H9 (cell line): ENCODE data around the gene G3BP1. TPM values are rescaled to one million over a fixed set of nuclear protein-coding genes. Genes with fewer than 3 reads are reported as not detected.

Experiments
- DNase-seq: peaks from one replicate; pipeline ENCODE4 v3.0.0-alpha.2; 2017
- H2AFZ ChIP-seq: one replicate; pipeline ENCODE4 v1.6.1; 2013; ENCODE audit warnings: mild to moderate bottlenecking, low read length, control low read depth, moderate library complexity
- H2AK5ac ChIP-seq: 2 replicates; pipeline ENCODE4 v1.6.1; 2013; ENCODE audit warnings: low read length, control low read depth, mixed read lengths; ENCODE audit not compliant: insufficient read length
- H2BK120ac ChIP-seq: one replicate; pipeline ENCODE4 v1.6.1; 2013; ENCODE audit warnings: low read depth, mild to moderate bottlenecking, low read length, control low read depth, inconsistent platforms; ENCODE audit not compliant: poor library complexity, severe bottlenecking
- H2BK12ac ChIP-seq: 2 replicates; pipeline ENCODE4 v1.6.1; 2013; ENCODE audit warnings: low read length, control low read depth, mixed read lengths, low read depth; ENCODE audit not compliant: insufficient read length
- H2BK15ac ChIP-seq: 2 replicates; pipeline ENCODE4 v1.6.1; 2013; ENCODE audit warnings: low read depth, low read length, control low read depth
- H2BK20ac ChIP-seq: one replicate; pipeline ENCODE4 v1.6.1; 2013; ENCODE audit warnings: low read depth, mild to moderate bottlenecking, low read length, control low read depth, inconsistent platforms; ENCODE audit not compliant: poor library complexity, severe bottlenecking
- H2BK5ac ChIP-seq: 2 replicates; pipeline ENCODE4 v1.6.1; 2013; ENCODE audit warnings: low read length, control low read depth, mixed read lengths; ENCODE audit not compliant: insufficient read length
- H3K14ac ChIP-seq: 2 replicates; pipeline ENCODE4 v1.6.1; 2013; ENCODE audit warnings: low read length, control low read depth; ENCODE audit not compliant: insufficient read depth
- H3K18ac ChIP-seq: 2 replicates; pipeline ENCODE4 v1.6.1; 2013; ENCODE audit warnings: low read depth, mild to moderate bottlenecking, mixed read lengths, low read length, control low read depth; ENCODE audit not compliant: insufficient read length
- H3K23ac ChIP-seq: 2 replicates; pipeline ENCODE4 v1.6.1; 2013; ENCODE audit warnings: low read length, control low read depth, mixed read lengths, low read depth; ENCODE audit not compliant: insufficient read length
- H3K23me2 ChIP-seq: 2 replicates; pipeline ENCODE4 v1.6.1; 2013; ENCODE audit warnings: low read depth, mild to moderate bottlenecking, mixed read lengths, low read length, control low read depth; ENCODE audit not compliant: insufficient read length, poor library complexity, severe bottlenecking
- H3K27ac ChIP-seq: 2 replicates; pipeline ENCODE4 v1.5.1; 2013; ENCODE audit warnings: low read length, control low read depth, mixed read lengths, low read depth; ENCODE audit not compliant: insufficient read length
- H3K27me3 ChIP-seq: 2 replicates; pipeline ENCODE4 v1.6.1; 2013; ENCODE audit warnings: low read length, control low read depth, inconsistent platforms; ENCODE audit not compliant: insufficient read depth
- H3K4ac ChIP-seq: 2 replicates; pipeline ENCODE4 v1.6.1; 2013; ENCODE audit warnings: low read depth, mild to moderate bottlenecking, control low read depth, inconsistent platforms, low read length, moderate library complexity
- H3K4me1 ChIP-seq: 2 replicates; pipeline ENCODE4 v1.6.1; 2013; ENCODE audit warnings: low read length, control low read depth, inconsistent platforms; ENCODE audit not compliant: insufficient read depth
- H3K4me2 ChIP-seq: 2 replicates; pipeline ENCODE4 v1.6.1; 2013; ENCODE audit warnings: low read length, control low read depth, mixed read lengths; ENCODE audit not compliant: insufficient read length, insufficient read depth
- H3K56ac ChIP-seq: 2 replicates; pipeline ENCODE4 v1.6.1; 2013; ENCODE audit warnings: low read depth, mild to moderate bottlenecking, mixed read lengths, low read length, control low read depth; ENCODE audit not compliant: insufficient read length
- H3K79me1 ChIP-seq: 2 replicates; pipeline ENCODE4 v1.6.1; 2013; ENCODE audit warnings: low read depth, mild to moderate bottlenecking, moderate library complexity, low read length, control low read depth, inconsistent platforms; ENCODE audit not compliant: insufficient read depth, poor library complexity, severe bottlenecking
- H3K79me2 ChIP-seq: 2 replicates; pipeline ENCODE4 v1.6.1; 2013; ENCODE audit warnings: low read length, control low read depth, inconsistent platforms; ENCODE audit not compliant: insufficient read depth
- H3K9ac ChIP-seq: 2 replicates; pipeline ENCODE4 v1.6.1; 2013; ENCODE audit warnings: low read length, control low read depth, mixed read lengths; ENCODE audit not compliant: insufficient read length; ENCODE audit errors: extremely low read depth
- H3K9me3 ChIP-seq: one replicate; pipeline ENCODE4 v1.6.1; 2013; ENCODE audit warnings: low read depth, low read length, inconsistent platforms; ENCODE audit not compliant: control insufficient read depth
- H3T11ph ChIP-seq: one replicate; pipeline ENCODE4 v1.6.1; 2013; ENCODE audit warnings: mild to moderate bottlenecking, low read length, control low read depth, inconsistent platforms
- H4K20me1 ChIP-seq: one replicate; pipeline ENCODE4 v1.6.1; 2013; ENCODE audit not compliant: control insufficient read depth, insufficient read length, insufficient read depth
- H4K5ac ChIP-seq: 2 replicates; pipeline ENCODE4 v1.6.1; 2013; ENCODE audit warnings: low read depth, mild to moderate bottlenecking, mixed read lengths, low read length, control low read depth; ENCODE audit not compliant: insufficient read length
- H4K8ac ChIP-seq: replicated peaks from 2 replicates; pipeline ENCODE4 v1.6.1; 2013; ENCODE audit warnings: low read length, control low read depth, mixed read lengths, low read depth; ENCODE audit not compliant: insufficient read length
- H4K91ac ChIP-seq: 2 replicates; pipeline ENCODE4 v1.6.1; 2013; ENCODE audit warnings: low read depth, mild to moderate bottlenecking, moderate library complexity, mixed read lengths, low read length, control low read depth; ENCODE audit not compliant: insufficient read length
- H3K27ac Mint-ChIP-seq, 3 experiments: 2 replicates in 2 of 3; 3 replicates in 1 of 3; pipeline ENCODE4 v1.8.0; 2020 to 2021; ENCODE audit warnings: mixed read lengths in 3 of 3, mild to moderate bottlenecking in 1 of 3, moderate library complexity in 1 of 3
- H3K27me3 Mint-ChIP-seq: 2 replicates; pipeline ENCODE4 v1.8.0; 2021; ENCODE audit warnings: low read depth, mild to moderate bottlenecking, moderate library complexity, mixed read lengths
- H3K36me3 Mint-ChIP-seq, 3 experiments: 2 replicates in 2 of 3; 3 replicates in 1 of 3; pipeline ENCODE4 v1.8.0; 2020 to 2021; ENCODE audit warnings: low read depth in 3 of 3, mixed read lengths in 3 of 3; ENCODE audit not compliant: insufficient read depth in 1 of 3
- H3K4me1 Mint-ChIP-seq, 2 experiments: 2 replicates each; pipeline ENCODE4 v1.8.0; 2020; ENCODE audit warnings: mixed read lengths in 2 of 2
- H3K4me3 Mint-ChIP-seq, 2 experiments: 2 replicates in 1 of 2; 3 replicates in 1 of 2; pipeline ENCODE4 v1.8.0; 2020 to 2021; ENCODE audit warnings: mild to moderate bottlenecking in 2 of 2, mixed read lengths in 2 of 2, moderate library complexity in 1 of 2
- H3K9me3 Mint-ChIP-seq, 2 experiments: 2 replicates in 1 of 2; 3 replicates in 1 of 2; pipeline ENCODE4 v1.8.0; 2020; ENCODE audit warnings: mild to moderate bottlenecking in 2 of 2, mixed read lengths in 2 of 2, moderate library complexity in 1 of 2
- WGBS: extraction: QIAGEN DNeasy Blood & Tissue Kit; methylation state at CpG from one replicate; pipeline ENCODE4 v1.1.7; 2013; ENCODE audit warnings: missing lambda C conversion rate, low lambda C conversion rate, mixed read lengths; ENCODE audit not compliant: insufficient read length; ENCODE audit errors: extremely low coverage; 5-methylcytosine and 5-hydroxymethylcytosine counted together
- total RNA-seq: library from RNA; stranded (reverse); gene quantifications from 2 replicates; pipeline ENCODE4 v1.2.1, GENCODE V29; 2021
- TF ChIP-seq, protein P1 (sequence below): fragments of 200-600 bp; sonication (generic); conservative IDR thresholded peaks from 3 replicates; pipeline ENCODE4 v1.8.0; 2021; ENCODE audit warnings: antibody characterized with exemption, mild to moderate bottlenecking

The G3BP1 gene
- total RNA-seq, 1 experiment from 2014 or later = 439 TPM

DNA sequence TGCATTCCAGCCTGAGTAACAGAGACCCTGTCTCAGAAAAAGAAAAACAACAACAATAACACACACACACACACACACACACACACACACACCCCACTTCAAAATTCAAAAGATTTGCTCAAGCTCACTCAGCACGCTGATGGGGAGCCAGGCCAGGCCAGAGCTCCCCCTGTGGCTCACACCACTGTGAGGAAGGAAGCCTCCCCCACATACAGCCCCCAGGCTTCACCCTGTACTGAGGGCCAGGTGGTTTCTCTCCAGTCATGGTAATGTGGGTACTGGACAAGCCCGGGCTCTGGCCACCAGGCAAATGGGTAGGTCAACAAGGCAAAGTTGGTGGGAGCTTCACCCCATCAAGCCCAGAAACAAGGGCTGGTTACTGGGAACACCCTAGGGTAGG, 32.4 kb upstream of the G3BP1 start:
- Histone ChIP-seq H2BK120ac (no peak overlapping the region), H3K4ac (no peak overlapping the region), H3K27ac (no peak overlapping the region), H4K5ac (no peak overlapping the region), H3K23me2 (no peaks in the 10 kb centered on the region), H4K8ac (no peak overlapping the region), H2AFZ (no peak overlapping the region), H3K18ac (peak overlapping the region; percentile 62), H3K14ac (peak overlapping the region; percentile 53; the same call in 1 of the 2 replicates), H4K91ac (no peak overlapping the region), H3K79me1 (no peaks in the 10 kb centered on the region), H3K79me2 (no peaks in the 10 kb centered on the region), H3K4me2 (no peak overlapping the region), H2BK5ac (no peak overlapping the region), H2BK20ac (peak overlapping the region; percentile 90), H2BK15ac (no peak overlapping the region), H4K20me1 (no peaks in the 10 kb centered on the region), H3T11ph (no peak overlapping the region), H3K27me3 (no peaks in the 10 kb centered on the region), H3K56ac (no peak overlapping the region), H2BK12ac (peak overlapping the region; percentile 72), H3K4me1 (peaks cover 7% of the 10 kb centered on the region; the same call in 1 of the 2 replicates), H3K9me3 (no peaks in the 10 kb centered on the region), H3K9ac (no peak overlapping the region), H3K23ac (no peak overlapping the region), H2AK5ac (no peak overlapping the region)
- DNase-seq = no peak
- H3K9me3 Mint-ChIP-seq = no peaks in the 10 kb centered on the region
- H3K27ac Mint-ChIP-seq = peak overlapping the region in 1 of 3 experiments; percentile 98; a peak in 3 of 7 replicates
- WGBS = no CpG with 5 or more reads among the region's 2 CpGs
- peaks cover 23% of the 10 kb centered on the region in 2 experiments for H3K4me1 Mint-ChIP-seq
- H3K36me3 Mint-ChIP-seq = peaks cover 2 to 6% (median 3%) of the 10 kb centered on the region in 3 experiments; a peak in 3 of 7 replicates
- no peak overlapping the region for H3K4me3 Mint-ChIP-seq
- H3K27me3 Mint-ChIP-seq = no peaks in the 10 kb centered on the region
- TF ChIP-seq, protein P1, sequence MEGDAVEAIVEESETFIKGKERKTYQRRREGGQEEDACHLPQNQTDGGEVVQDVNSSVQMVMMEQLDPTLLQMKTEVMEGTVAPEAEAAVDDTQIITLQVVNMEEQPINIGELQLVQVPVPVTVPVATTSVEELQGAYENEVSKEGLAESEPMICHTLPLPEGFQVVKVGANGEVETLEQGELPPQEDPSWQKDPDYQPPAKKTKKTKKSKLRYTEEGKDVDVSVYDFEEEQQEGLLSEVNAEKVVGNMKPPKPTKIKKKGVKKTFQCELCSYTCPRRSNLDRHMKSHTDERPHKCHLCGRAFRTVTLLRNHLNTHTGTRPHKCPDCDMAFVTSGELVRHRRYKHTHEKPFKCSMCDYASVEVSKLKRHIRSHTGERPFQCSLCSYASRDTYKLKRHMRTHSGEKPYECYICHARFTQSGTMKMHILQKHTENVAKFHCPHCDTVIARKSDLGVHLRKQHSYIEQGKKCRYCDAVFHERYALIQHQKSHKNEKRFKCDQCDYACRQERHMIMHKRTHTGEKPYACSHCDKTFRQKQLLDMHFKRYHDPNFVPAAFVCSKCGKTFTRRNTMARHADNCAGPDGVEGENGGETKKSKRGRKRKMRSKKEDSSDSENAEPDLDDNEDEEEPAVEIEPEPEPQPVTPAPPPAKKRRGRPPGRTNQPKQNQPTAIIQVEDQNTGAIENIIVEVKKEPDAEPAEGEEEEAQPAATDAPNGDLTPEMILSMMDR = no peak
